HG03064 (cell line): ENCODE results near the gene CTNNA2.

ENCODE experiments used
- ATAC-seq: cut with Tn5 transposase; IDR thresholded peaks from one replicate; pipeline ENCODE4 v1.9.1; 2021; ENCODE audit warnings: low read depth; ENCODE audit not compliant: unreplicated experiment

Gene CTNNA2

DNA sequence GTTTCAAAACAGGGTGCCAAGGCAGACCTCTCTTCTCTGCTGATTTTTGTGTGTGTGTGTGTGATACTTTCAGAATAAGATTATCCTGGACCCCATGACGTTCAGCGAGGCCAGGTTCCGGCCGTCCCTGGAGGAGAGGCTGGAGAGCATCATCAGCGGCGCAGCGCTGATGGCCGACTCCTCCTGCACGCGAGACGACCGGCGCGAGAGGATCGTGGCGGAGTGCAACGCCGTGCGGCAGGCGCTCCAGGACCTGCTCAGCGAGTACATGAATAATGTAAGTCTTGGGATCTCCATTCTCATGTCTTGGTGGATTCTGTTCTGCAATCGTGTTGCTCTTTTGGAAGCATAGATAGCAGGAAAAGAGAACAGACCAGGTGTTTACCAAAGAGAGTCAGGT lies 396.7 kb downstream of the CTNNA2 start:
- ATAC-seq = no peak

DNA sequence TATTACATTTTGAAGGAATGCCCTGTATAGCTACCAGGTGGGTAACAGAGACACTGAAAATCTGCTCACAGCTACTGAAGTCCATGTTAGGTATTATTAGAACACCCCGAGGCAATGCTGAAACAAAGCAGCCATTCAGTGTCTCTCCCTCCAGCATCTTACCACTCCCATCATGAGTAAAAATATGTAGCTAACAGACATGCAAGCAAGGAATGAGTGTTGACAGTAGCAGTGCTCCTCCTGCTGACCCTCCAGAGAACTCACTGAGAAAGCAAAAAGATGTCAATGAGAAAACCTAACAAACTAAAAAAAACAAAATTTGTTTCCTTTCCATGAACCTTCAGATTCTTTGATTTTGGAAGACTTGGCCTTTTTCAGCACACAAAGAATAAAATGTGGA lies 397.8 kb downstream of the CTNNA2 start:
- ATAC-seq = no peak

DNA sequence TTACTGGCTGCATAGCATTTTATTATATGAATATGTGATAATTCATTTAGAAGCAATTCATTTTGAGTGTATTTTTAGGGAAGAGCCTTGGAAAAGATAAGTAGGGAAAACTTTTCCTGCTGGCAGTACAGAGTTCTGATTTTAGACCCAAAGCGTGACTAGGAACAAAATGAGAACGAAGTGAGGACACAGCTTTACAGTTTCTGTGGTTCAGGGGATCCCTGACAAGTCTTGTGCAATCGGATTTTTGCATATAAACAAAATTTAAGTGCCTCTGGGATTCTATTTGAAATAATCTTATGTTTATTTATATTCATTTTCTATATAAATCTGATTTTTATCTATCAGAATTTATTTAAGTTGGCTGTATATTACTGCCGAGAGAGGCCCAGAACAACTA lies 402.6 kb downstream of the CTNNA2 start:
- no peak for ATAC-seq

DNA sequence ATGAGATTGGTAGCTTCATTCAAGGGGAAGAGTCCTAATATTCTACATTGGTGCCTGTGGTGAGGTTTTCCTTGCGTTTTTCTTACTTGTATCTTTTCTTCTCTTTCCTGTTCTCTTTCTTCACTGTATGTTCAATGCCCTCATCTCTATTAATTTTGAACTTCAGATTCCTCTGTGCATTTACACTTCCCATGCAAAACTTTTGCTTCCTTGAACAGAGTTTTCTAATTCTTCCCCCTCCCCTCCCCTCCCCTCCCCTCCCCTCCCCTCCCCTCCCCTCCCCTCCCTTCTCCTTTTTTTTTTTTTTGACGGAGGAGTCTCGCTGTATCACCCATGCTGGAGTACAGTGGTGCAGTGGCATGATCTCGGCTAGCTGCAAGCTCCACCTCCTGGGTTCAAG lies 403.4 kb downstream of the CTNNA2 start:
- no peak for ATAC-seq

DNA sequence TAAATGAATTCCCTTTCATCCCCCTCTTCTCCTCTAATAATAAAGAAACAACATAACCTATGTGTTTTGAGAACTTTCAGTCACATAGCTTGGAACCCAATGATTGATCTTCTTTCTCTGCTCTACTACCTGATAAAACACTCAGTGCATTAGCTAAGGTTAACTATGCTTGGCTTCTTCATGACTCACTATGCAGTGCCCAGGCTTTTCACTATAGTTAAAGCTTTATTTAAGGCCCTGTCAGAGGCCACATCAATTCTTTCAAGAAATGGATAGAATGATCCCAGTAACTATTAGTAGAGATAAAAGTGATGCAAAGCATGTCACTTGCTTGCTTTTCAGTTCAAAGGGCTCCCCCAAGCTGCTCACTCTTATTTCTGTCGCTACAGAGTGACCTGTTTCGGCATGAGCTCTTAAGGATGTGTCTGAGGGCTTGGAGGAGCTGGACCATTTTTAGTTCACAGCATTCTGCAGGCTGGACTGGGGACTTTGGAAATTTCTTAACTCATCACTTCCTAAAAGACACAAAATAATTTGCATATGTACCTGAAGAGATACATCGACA lies 407.7 kb downstream of the CTNNA2 start:
- no peak for ATAC-seq

DNA sequence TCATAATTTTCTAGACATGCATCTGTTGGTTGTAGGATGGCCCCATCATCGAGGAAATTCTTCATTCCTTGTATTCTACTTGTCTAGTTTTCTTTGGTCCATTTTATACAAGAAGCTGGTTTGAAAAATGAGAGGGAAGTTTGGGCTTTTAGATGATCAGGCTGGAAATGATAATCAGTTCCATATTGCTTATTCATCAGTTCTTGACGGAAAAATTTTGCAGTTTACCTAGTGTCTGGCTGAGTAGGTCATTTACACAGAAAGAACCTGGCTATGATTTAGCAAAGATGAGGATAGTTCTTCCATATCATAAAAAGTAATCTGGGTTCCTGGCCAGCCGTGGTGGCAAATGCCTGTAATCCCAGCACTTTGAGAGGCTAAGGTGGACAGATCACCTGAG lies 416.8 kb downstream of the CTNNA2 start:
- ATAC-seq = no peak

DNA sequence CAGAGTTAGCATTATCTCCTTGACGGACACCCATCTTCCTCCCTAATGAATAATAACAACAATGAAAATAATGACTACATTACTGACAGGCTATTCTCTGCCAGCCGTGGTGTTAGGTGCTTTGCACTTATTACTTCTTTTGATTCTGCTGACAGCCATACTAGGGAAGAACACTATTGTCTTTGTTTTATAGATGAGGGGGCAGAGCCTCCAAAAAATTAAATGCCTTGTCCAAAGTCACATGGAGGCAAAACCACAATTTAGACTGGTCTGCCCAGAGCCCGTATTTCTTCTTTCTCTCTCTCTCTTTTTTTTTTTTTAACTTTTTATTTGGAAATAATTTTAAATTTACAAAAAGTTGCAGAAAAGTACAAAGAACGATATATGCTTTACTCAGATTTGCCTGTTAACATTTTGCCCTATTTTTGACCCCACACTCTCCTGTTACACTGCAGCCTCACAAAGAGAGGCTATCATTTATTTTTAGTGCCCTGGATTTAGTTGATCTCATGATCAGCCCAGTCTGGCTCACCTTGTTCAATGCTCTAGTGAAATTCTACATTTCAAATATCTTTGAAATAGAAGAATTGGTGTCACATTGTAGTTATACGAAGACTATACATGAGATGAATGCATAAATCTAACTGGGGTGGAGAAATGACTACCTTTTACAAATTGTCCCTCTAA lies 422.3 kb downstream of the CTNNA2 start:
- ATAC-seq = no peak

DNA sequence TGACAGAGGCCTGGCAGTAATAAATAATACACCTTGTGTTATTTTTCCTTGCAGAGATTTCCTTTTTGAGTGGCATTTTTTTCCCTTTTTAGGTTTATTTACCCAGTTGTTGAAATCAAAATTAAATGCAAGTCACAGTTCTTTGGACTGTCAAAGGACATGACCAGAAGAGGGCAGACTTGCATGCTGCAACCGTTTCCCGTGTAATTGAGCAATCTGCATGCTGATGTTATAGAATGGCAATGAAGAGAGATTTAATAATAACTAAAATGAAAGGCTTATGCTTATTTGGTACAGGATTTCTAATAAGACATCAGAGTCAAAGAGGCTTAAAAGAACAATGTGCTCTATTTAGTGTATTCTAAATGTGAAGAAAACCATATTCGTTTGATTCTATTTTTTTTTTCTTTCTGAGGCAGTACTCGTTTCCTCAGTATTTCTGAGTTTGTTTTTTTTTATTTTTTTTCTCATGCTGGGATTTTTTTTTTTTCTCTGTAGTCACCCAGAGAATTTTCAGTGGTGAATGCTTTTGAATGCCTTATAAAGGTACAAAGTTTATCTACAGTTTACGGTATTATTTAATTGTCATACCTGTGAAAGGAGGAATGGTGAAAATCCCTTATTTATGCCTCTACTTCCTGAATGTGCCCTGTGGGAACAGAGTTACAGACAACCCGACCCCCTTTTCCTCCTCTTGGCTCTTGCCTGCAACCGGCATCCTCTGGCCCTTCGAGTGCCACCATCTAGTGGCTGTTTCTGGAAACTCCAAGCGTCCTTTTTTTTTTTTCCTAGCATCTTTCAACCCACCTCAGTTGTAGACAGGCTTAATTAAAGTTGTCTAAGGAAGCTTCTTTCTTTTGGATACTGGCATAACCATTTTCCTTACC lies 423.2 kb downstream of the CTNNA2 start:
- ATAC-seq = peak; percentile 74

DNA sequence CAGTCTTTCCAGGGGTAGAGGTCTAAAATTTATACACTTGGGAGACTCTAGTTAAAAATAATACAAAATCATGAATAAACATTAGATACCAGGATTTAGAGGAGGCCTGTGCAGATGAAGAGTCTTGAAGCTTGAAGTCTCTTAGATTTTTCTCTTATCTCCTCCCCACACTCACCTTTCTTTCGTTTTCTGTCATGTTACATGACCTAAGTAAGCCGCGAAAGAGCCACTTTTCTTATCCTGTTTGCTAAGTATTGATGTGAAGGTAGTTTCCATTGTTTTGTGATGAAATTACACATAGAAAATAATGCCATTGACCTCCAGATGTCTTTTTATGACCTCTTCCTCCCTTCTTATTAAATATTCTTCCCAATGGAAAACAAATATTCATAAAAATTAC lies 423.9 kb downstream of the CTNNA2 start:
- ATAC-seq = no peak

DNA sequence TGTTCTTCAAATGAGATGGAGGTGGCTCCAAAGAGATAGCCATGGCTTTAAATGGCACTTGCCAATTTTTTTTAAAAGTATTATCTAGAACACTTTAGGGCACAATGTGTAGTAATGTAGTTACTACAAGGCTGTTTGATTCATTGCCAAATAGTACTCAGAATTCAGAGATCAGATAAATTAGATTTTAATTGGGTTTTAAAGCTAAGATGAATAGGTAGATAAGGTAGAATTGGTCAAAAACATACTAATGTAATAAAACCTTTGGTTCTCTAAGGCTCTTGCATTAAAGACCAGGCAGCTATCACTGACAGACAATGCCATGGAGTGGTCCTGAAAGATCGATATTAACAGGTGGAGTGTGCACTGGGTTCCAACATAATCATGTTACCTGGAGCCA lies 425.8 kb downstream of the CTNNA2 start:
- no peak for ATAC-seq

DNA sequence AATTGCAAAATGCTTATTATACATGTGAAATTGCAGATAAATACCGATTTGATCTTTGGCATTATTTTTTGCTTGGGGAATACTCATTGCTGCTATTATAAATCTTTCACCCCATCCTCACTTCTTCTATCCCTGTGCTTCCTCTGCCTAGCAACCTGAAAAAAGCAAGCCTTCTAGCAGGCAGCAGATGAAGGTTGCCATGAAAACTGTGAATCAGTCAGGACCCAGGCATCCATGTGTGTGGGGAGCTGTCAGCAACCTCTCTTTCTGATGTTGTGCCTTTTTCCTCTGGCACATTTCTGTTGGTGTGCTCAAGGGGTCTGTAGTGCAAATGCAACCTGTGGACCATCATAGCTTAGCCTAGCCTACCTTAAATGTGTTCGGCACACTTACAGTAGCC lies 427.5 kb downstream of the CTNNA2 start:
- ATAC-seq = no peak

DNA sequence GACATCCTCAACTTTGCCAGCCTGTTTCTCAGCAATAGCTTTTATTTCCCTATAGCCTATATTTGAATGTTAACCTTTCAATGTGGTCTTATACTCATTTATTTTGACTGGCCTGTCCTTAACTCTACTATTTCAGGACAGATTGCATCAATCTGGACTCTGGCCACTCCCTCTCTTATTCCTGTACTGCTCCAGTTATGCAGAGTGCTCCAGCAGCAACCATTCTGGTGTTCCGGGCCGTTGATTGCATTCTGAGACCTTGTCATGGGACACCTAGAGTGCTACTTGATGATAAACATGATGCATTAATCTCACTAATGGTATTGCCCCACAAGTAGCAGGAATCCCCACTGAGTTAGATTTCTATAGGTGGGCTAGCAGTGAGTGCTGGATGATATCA lies 428.3 kb downstream of the CTNNA2 start:
- no peak for ATAC-seq

DNA sequence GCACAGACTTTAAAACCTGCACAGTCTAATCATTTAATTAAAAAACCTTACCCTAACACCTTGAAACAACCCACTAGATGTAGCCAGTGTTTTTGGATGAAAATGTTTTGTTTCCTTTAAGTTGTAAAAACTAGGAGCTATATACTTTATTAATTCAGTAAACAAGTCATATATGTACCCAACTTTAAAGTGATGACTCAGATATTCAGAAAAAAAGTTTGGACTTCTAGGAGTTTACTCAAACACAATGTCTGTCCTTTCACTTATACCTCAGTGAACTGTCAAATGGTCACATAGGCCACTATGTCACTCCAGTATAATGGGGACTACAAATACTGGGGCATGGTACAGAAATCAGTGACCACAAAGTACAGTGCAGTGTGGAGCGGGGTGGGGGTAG lies 431.4 kb downstream of the CTNNA2 start:
- ATAC-seq = no peak

DNA sequence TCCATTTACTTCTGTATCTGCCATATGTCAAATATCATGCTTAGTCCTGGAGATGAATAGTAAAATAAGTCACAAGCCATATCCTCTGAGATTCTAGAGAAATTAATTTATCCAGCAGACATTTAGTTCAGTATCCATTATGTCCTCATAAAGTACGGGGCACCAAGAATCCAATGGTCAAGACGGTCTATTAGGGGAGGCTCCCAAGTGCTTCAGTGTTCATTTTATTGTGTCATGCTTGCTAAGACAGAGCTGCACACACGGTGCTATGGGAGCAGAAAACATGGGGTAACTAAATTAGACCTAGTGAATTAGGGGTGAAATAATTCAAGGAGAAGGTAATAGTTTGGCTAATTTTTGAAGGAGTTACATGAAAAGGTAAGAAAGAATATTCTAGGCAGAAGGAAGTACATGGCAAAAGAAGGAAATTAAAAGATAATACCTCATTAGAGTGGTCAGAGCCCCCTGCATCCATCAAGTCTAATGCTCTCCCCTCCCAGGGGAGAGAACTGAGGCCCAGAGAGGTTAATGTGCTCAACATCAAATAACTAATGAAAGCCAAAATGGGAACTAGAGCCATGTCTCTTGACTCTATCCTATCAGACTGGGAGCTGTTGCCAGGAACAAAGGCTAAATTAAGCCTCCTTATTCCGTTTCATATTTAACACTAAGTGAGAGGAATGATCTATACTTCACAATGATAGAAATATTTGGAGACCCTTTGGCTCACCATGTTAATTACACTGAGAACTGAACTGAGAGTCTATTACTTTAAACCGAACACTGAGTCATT lies 433.0 kb downstream of the CTNNA2 start:
- no peak for ATAC-seq

DNA sequence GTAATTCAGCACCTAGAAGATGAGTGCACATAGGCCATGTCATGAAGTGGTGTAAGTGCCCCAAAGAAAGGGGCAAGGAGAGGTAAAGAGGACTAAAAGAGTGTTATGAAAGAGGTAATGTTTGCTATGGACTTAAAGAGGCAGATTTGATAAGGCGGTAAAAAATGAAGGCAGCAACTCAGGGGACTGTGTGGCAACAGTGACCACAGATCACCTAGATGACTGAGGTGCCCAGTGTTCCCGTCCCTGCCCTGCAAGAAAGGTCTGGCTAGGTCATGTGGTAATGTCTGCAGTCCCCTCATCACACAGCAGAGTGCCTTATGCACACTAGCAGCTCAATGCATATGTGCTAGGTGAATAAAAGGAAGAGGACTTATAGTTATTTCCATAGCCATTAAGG lies 434.9 kb downstream of the CTNNA2 start:
- no peak for ATAC-seq

DNA sequence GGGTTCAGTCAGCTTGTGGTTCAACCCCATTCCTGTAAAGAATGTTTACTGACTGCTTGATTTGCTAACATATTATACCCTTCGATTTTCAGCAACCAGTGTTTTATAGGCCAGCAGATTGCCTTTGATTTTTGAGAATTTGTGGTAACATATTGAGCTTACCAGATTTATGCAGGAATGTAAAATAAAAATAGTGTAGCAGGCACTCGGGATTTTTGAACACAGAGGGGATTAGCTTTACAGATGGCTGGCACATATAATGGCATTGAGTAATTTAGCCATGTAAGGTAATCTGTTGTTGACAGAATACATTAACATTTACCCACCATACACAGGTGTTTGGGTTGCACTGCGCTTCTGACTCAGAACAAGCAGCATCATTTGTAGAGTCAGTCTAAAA lies 437.7 kb downstream of the CTNNA2 start:
- ATAC-seq = no peak

DNA sequence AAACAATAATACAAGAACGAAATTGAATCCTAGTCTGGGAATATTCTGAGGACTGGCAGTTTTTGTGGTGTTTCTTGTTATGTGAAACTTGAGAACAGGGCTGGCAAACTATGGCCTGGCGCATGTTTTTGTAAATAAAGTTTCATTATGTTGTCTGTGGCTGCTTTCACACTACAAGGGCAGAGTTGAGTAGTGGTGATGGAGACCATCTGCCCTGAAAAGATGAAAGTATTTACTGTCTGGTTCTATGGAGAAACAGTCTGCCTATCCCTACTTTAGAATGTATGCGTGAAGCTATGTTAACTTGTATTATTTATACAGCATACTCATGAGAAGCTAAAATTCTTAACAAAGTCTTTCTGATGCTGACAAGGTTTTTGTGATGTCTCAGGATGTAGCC lies 439.8 kb downstream of the CTNNA2 start:
- ATAC-seq = no peak

DNA sequence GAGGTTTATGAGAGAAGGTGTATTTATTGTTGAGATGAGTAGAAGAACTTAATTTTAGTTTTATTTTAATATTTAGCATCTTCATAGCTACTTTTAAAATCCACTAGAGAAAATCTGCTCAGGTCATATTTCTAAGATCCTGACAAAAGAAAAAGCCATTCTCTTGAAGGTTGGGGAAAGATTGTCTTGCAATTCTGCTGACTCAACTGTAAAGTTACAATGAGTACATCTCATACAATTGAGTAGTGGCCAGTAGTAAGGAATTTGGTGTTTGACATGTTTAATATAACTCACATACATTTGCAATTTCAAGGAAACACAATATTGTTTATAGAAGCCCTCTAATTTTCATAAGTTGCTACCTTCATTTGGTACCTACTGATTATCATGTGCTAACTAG lies 447.2 kb downstream of the CTNNA2 start:
- ATAC-seq = no peak

DNA sequence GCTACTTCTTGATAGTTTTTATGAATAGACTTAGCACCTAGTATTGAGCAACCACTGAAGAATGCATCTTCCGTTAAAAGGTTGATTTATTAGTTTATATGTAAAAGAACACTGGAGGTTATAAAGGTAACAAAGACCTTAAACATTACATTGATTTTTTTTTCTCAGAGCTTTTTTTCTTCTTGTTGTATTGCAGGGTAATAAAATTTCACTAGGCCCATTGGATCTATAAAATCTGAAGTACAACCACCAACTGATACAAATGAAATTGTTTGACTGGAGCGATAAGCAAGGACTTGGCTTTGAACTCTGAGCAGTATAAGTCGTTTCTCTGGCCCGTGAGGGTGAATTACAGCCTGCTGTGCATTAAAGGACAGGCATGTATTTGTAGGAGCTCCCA lies 447.7 kb downstream of the CTNNA2 start:
- ATAC-seq = no peak

DNA sequence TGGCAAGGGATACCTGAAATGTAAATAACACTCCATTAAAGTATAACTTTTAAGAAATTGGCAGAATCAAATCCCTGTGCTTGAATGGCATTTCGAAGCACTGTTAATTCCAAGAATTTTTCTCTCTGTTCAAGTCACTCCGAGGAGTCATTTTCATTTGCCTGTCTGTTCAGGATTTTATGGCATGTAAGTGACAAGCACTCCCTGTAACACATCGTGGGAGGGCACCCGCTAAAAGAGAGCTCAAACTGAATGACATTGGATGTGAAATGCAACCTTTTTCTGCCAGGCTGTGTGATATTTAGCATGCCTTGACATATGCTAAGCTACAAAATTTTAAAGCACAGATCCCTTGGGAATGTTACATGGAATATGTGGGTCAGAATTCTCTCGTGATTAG lies 452.1 kb downstream of the CTNNA2 start:
- ATAC-seq = no peak

DNA sequence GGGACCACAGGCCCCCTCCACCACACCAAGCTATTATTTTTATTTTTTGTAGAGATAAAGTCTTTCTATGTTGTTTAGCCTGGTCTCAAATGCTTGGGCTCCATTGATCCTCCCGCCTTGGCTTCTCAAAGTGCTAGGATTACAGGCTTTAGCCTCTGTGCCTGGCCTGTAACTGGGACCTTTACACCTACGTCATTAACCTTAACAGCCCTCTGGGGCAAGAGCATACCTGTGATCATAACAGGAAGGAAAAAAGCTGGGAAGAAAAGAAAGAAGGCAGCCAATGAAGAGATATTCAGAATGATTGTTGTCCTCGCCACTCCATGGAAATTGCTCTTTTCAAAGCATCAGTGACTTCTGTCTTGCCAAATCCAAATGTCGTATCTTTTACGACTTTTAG lies 453.5 kb downstream of the CTNNA2 start:
- ATAC-seq = no peak
